H9 (cell line): ENCODE results near the gene FLVCR1. TPM values are rescaled to one million over a fixed set of nuclear protein-coding genes. Genes with fewer than 3 reads are reported as not detected.

Source experiments
- DNase-seq: peaks from one replicate; pipeline ENCODE4 v3.0.0-alpha.2; 2017
- H2AFZ ChIP-seq: one replicate; pipeline ENCODE4 v1.6.1; 2013; ENCODE audit warnings: mild to moderate bottlenecking, low read length, control low read depth, moderate library complexity
- H2AK5ac ChIP-seq: 2 replicates; pipeline ENCODE4 v1.6.1; 2013; ENCODE audit warnings: low read length, control low read depth, mixed read lengths; ENCODE audit not compliant: insufficient read length
- H2BK120ac ChIP-seq: one replicate; pipeline ENCODE4 v1.6.1; 2013; ENCODE audit warnings: low read depth, mild to moderate bottlenecking, low read length, control low read depth, inconsistent platforms; ENCODE audit not compliant: poor library complexity, severe bottlenecking
- H2BK12ac ChIP-seq: 2 replicates; pipeline ENCODE4 v1.6.1; 2013; ENCODE audit warnings: low read length, control low read depth, mixed read lengths, low read depth; ENCODE audit not compliant: insufficient read length
- H2BK15ac ChIP-seq: 2 replicates; pipeline ENCODE4 v1.6.1; 2013; ENCODE audit warnings: low read depth, low read length, control low read depth
- H2BK20ac ChIP-seq: one replicate; pipeline ENCODE4 v1.6.1; 2013; ENCODE audit warnings: low read depth, mild to moderate bottlenecking, low read length, control low read depth, inconsistent platforms; ENCODE audit not compliant: poor library complexity, severe bottlenecking
- H2BK5ac ChIP-seq: 2 replicates; pipeline ENCODE4 v1.6.1; 2013; ENCODE audit warnings: low read length, control low read depth, mixed read lengths; ENCODE audit not compliant: insufficient read length
- H3K14ac ChIP-seq: 2 replicates; pipeline ENCODE4 v1.6.1; 2013; ENCODE audit warnings: low read length, control low read depth; ENCODE audit not compliant: insufficient read depth
- H3K18ac ChIP-seq: 2 replicates; pipeline ENCODE4 v1.6.1; 2013; ENCODE audit warnings: low read depth, mild to moderate bottlenecking, mixed read lengths, low read length, control low read depth; ENCODE audit not compliant: insufficient read length
- H3K23ac ChIP-seq: 2 replicates; pipeline ENCODE4 v1.6.1; 2013; ENCODE audit warnings: low read length, control low read depth, mixed read lengths, low read depth; ENCODE audit not compliant: insufficient read length
- H3K23me2 ChIP-seq: 2 replicates; pipeline ENCODE4 v1.6.1; 2013; ENCODE audit warnings: low read depth, mild to moderate bottlenecking, mixed read lengths, low read length, control low read depth; ENCODE audit not compliant: insufficient read length, poor library complexity, severe bottlenecking
- H3K27ac ChIP-seq: 2 replicates; pipeline ENCODE4 v1.5.1; 2013; ENCODE audit warnings: low read length, control low read depth, mixed read lengths, low read depth; ENCODE audit not compliant: insufficient read length
- H3K27me3 ChIP-seq: 2 replicates; pipeline ENCODE4 v1.6.1; 2013; ENCODE audit warnings: low read length, control low read depth, inconsistent platforms; ENCODE audit not compliant: insufficient read depth
- H3K4ac ChIP-seq: 2 replicates; pipeline ENCODE4 v1.6.1; 2013; ENCODE audit warnings: low read depth, mild to moderate bottlenecking, control low read depth, inconsistent platforms, low read length, moderate library complexity
- H3K4me1 ChIP-seq: 2 replicates; pipeline ENCODE4 v1.6.1; 2013; ENCODE audit warnings: low read length, control low read depth, inconsistent platforms; ENCODE audit not compliant: insufficient read depth
- H3K4me2 ChIP-seq: 2 replicates; pipeline ENCODE4 v1.6.1; 2013; ENCODE audit warnings: low read length, control low read depth, mixed read lengths; ENCODE audit not compliant: insufficient read length, insufficient read depth
- H3K56ac ChIP-seq: 2 replicates; pipeline ENCODE4 v1.6.1; 2013; ENCODE audit warnings: low read depth, mild to moderate bottlenecking, mixed read lengths, low read length, control low read depth; ENCODE audit not compliant: insufficient read length
- H3K79me1 ChIP-seq: 2 replicates; pipeline ENCODE4 v1.6.1; 2013; ENCODE audit warnings: low read depth, mild to moderate bottlenecking, moderate library complexity, low read length, control low read depth, inconsistent platforms; ENCODE audit not compliant: insufficient read depth, poor library complexity, severe bottlenecking
- H3K79me2 ChIP-seq: 2 replicates; pipeline ENCODE4 v1.6.1; 2013; ENCODE audit warnings: low read length, control low read depth, inconsistent platforms; ENCODE audit not compliant: insufficient read depth
- H3K9ac ChIP-seq: 2 replicates; pipeline ENCODE4 v1.6.1; 2013; ENCODE audit warnings: low read length, control low read depth, mixed read lengths; ENCODE audit not compliant: insufficient read length; ENCODE audit errors: extremely low read depth
- H3K9me3 ChIP-seq: one replicate; pipeline ENCODE4 v1.6.1; 2013; ENCODE audit warnings: low read depth, low read length, inconsistent platforms; ENCODE audit not compliant: control insufficient read depth
- H3T11ph ChIP-seq: one replicate; pipeline ENCODE4 v1.6.1; 2013; ENCODE audit warnings: mild to moderate bottlenecking, low read length, control low read depth, inconsistent platforms
- H4K20me1 ChIP-seq: one replicate; pipeline ENCODE4 v1.6.1; 2013; ENCODE audit not compliant: control insufficient read depth, insufficient read length, insufficient read depth
- H4K5ac ChIP-seq: 2 replicates; pipeline ENCODE4 v1.6.1; 2013; ENCODE audit warnings: low read depth, mild to moderate bottlenecking, mixed read lengths, low read length, control low read depth; ENCODE audit not compliant: insufficient read length
- H4K8ac ChIP-seq: replicated peaks from 2 replicates; pipeline ENCODE4 v1.6.1; 2013; ENCODE audit warnings: low read length, control low read depth, mixed read lengths, low read depth; ENCODE audit not compliant: insufficient read length
- H4K91ac ChIP-seq: 2 replicates; pipeline ENCODE4 v1.6.1; 2013; ENCODE audit warnings: low read depth, mild to moderate bottlenecking, moderate library complexity, mixed read lengths, low read length, control low read depth; ENCODE audit not compliant: insufficient read length
- H3K27ac Mint-ChIP-seq, 3 experiments: 2 replicates in 2 of 3; 3 replicates in 1 of 3; pipeline ENCODE4 v1.8.0; 2020 to 2021; ENCODE audit warnings: mixed read lengths in 3 of 3, mild to moderate bottlenecking in 1 of 3, moderate library complexity in 1 of 3
- H3K27me3 Mint-ChIP-seq: 2 replicates; pipeline ENCODE4 v1.8.0; 2021; ENCODE audit warnings: low read depth, mild to moderate bottlenecking, moderate library complexity, mixed read lengths
- H3K36me3 Mint-ChIP-seq, 3 experiments: 2 replicates in 2 of 3; 3 replicates in 1 of 3; pipeline ENCODE4 v1.8.0; 2020 to 2021; ENCODE audit warnings: low read depth in 3 of 3, mixed read lengths in 3 of 3; ENCODE audit not compliant: insufficient read depth in 1 of 3
- H3K4me1 Mint-ChIP-seq, 2 experiments: 2 replicates each; pipeline ENCODE4 v1.8.0; 2020; ENCODE audit warnings: mixed read lengths in 2 of 2
- H3K4me3 Mint-ChIP-seq, 2 experiments: 2 replicates in 1 of 2; 3 replicates in 1 of 2; pipeline ENCODE4 v1.8.0; 2020 to 2021; ENCODE audit warnings: mild to moderate bottlenecking in 2 of 2, mixed read lengths in 2 of 2, moderate library complexity in 1 of 2
- H3K9me3 Mint-ChIP-seq, 2 experiments: 2 replicates in 1 of 2; 3 replicates in 1 of 2; pipeline ENCODE4 v1.8.0; 2020; ENCODE audit warnings: mild to moderate bottlenecking in 2 of 2, mixed read lengths in 2 of 2, moderate library complexity in 1 of 2
- WGBS: extraction: QIAGEN DNeasy Blood & Tissue Kit; methylation state at CpG from one replicate; pipeline ENCODE4 v1.1.7; 2013; ENCODE audit warnings: missing lambda C conversion rate, low lambda C conversion rate, mixed read lengths; ENCODE audit not compliant: insufficient read length; ENCODE audit errors: extremely low coverage; 5-methylcytosine and 5-hydroxymethylcytosine counted together
- total RNA-seq: library from RNA; stranded (reverse); gene quantifications from 2 replicates; pipeline ENCODE4 v1.2.1, GENCODE V29; 2021
- TF ChIP-seq, protein P1 (sequence below): fragments of 200-600 bp; sonication (generic); conservative IDR thresholded peaks from 3 replicates; pipeline ENCODE4 v1.8.0; 2021; ENCODE audit warnings: antibody characterized with exemption, mild to moderate bottlenecking

Gene FLVCR1
- total RNA-seq, 1 experiment from 2014 or later = 55.2 TPM

DNA sequence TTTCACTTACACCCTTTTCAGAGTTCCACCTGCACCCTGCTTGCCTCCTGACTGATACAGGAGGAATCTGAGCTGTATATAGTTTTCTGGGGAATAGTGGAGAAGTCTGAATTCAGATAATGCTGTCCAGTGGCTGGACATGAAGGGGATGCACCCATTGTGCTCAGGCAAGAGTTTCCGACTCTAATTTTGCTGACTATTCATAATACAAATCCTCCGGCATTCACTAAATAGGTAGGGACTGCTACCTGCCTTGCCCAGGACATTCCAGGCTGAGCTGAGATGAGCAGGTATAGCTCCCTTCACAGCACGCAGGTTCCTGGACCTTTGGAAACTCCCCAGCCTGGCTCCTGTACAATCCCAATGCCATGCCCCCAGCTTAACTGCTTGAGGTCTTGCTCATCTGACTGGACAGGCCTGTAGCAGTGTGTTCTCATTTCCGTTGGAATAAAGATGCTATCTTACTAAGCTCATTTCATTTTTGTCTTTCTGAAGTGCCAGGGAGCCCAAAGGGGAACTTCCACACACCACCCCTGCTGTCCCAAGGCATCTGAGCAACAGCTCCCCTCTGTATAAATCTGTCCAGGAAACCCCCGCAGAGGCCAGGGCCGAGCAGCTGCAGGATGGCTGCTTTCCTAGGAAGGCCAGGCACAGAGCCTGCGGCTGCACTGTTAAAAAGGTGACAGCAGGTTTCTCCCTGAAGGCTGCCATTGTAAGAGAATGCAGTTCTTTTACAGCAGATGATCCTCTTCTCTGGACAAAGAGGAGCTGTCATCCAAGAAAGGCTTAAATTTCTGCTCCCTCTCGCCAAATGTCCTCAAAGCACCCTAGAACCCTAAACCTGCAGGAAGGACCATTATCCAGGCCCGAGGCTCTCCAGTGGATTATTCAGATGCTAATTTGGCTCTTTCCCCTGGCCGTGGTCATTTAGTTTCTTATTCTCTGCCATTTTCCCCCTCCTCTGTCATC, 70.5 kb downstream of the FLVCR1 start:
- Histone ChIP-seq H2BK20ac (no peak overlapping the region), H3K4me1 (peaks cover 12% of the 10 kb centered on the region), H2AFZ (no peak overlapping the region), H2BK15ac (no peak overlapping the region), H3K4me2 (peak overlapping the region; percentile 2), H3K18ac (no peak overlapping the region), H3K23ac (no peak overlapping the region), H3K4ac (no peak overlapping the region), H3K56ac (no peak overlapping the region), H4K91ac (no peak overlapping the region), H3K27ac (peak overlapping the region; percentile 8), H3K9me3 (peaks cover 7% of the 10 kb centered on the region), H3T11ph (no peak overlapping the region), H3K14ac (no peak overlapping the region), H4K20me1 (no peaks in the 10 kb centered on the region), H2BK5ac (no peak overlapping the region), H3K23me2 (no peaks in the 10 kb centered on the region), H3K79me1 (no peaks in the 10 kb centered on the region), H3K27me3 (no peaks in the 10 kb centered on the region), H3K9ac (no peak overlapping the region), H4K8ac (no peak overlapping the region), H3K79me2 (no peaks in the 10 kb centered on the region), H2AK5ac (no peak overlapping the region), H4K5ac (no peak overlapping the region), H2BK12ac (no peak overlapping the region), H2BK120ac (no peak overlapping the region)
- H3K27me3 Mint-ChIP-seq = peaks cover 3% of the 10 kb centered on the region
- peak; percentile 69 for DNase-seq
- WGBS = no CpG with 5 or more reads among the region's 10 CpGs
- peak overlapping the region; percentile 86 to 97 (median 86) for H3K27ac Mint-ChIP-seq
- peaks cover 45 to 48% of the 10 kb centered on the region in 2 experiments for H3K4me1 Mint-ChIP-seq
- TF ChIP-seq, protein P1, sequence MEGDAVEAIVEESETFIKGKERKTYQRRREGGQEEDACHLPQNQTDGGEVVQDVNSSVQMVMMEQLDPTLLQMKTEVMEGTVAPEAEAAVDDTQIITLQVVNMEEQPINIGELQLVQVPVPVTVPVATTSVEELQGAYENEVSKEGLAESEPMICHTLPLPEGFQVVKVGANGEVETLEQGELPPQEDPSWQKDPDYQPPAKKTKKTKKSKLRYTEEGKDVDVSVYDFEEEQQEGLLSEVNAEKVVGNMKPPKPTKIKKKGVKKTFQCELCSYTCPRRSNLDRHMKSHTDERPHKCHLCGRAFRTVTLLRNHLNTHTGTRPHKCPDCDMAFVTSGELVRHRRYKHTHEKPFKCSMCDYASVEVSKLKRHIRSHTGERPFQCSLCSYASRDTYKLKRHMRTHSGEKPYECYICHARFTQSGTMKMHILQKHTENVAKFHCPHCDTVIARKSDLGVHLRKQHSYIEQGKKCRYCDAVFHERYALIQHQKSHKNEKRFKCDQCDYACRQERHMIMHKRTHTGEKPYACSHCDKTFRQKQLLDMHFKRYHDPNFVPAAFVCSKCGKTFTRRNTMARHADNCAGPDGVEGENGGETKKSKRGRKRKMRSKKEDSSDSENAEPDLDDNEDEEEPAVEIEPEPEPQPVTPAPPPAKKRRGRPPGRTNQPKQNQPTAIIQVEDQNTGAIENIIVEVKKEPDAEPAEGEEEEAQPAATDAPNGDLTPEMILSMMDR = no peak
- peaks cover 3 to 21% of the 10 kb centered on the region in 2 experiments; a peak in 4 of 5 replicates for H3K9me3 Mint-ChIP-seq
- peak overlapping the region in 1 of 2 experiments; percentile 33; a peak in 4 of 5 replicates for H3K4me3 Mint-ChIP-seq
- H3K36me3 Mint-ChIP-seq = peaks cover 0 to 22% (median 1%) of the 10 kb centered on the region in 3 experiments; a peak in 5 of 7 replicates
